H4 (cell line): ENCODE data around the gene OXGR1. TPM values are rescaled to one million over a fixed set of nuclear protein-coding genes. Genes with fewer than 3 reads are reported as not detected.

ENCODE experiments used
- DNase-seq: peaks from one replicate; pipeline ENCODE4 v3.0.0-alpha.2; 2015; ENCODE audit warnings: low spot score
- total RNA-seq: library from RNA; depleted of rRNA; stranded (reverse); fragments of >200 nt; shearing (Covaris generic); gene quantifications from 2 replicates; pipeline ENCODE4 v1.2.3, GENCODE V29; 2014; rRNA removed

OXGR1 gene
- total RNA-seq, 1 experiment from 2014 or later: 3.3 TPM

GRCh38 chr13:96963786-96964475 lies 30.3 kb downstream of the OXGR1 start:
- DNase-seq: peak; percentile 13

- DNase-seq: no peak
Measured at GRCh38 chr13:96960379-96960778, 33.9 kb downstream of the OXGR1 start.

DNA sequence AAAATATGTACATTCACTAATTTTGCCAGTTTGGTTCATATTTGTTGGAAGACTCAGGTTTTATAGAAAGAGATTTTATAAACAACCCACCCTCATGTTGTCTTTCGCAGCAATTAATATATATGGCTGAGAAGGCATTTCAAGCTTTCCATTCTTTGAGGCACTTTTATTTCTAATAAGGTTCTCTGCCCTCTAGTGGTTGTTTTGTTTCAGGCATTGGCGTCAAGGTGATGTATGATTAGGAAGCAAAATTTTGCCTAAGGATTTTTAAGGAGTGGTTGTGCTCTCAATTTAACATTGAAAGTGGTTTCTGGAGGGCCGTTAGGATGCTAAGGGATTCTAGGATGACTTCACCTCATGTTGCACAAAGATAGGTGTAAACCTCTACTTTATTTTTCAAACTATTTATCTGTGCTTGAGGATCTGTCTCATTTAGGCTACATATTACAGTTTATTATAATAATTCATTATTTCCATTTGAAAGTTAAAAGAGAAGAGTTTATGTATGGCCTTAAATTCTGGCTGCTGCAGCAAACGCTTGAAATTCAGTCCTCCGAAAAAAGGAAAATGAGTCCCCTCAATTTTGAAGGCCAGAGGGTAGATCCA lies 35.9 kb downstream of the OXGR1 start:
- DNase-seq: peak; percentile 14

DNA sequence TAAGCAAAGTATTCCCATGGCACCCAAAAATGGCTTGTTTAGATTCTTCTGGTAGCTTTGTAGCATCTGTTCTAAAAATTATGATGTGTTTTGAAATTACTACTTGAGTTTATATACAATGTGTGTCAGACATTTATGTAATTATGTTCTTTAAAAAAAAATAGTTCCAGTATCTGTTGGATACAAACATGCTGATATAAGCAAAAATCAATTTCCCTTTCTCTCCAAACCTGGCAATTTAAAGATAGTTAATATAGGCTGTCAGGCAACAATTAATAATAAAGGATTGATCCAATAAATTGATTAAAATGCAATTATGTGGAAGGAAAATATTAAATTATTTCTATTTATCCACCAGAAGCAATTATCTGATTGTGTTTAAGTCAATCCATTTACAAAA lies 41.7 kb downstream of the OXGR1 start:
- DNase-seq: no peak

DNA sequence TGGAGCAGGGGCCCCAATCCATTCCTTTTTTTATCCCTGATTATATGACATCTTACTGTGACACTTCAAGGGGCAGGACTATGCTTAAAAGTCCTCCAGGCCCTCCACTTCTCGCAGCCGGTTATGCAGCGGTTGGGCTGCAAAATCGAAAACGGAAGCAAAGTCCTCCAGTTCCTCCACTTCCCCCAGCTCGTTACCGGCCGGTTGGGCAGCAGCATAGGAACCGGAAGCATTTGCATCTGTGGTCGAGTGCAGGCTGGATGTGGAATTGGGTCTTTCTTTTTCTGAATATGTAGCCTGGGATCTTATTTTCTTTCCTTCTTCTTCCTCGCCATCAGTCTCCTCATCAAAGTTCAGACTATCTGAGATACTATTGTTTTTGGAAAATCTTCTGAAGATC lies 46.1 kb downstream of the OXGR1 start:
- no peak for DNase-seq

- DNase-seq: no peak
Measured at GRCh38 chr13:96947343-96947910, 46.8 kb downstream of the OXGR1 start.

- DNase-seq: no peak
Measured at GRCh38 chr13:96946709-96947311, 47.5 kb downstream of the OXGR1 start.

DNA sequence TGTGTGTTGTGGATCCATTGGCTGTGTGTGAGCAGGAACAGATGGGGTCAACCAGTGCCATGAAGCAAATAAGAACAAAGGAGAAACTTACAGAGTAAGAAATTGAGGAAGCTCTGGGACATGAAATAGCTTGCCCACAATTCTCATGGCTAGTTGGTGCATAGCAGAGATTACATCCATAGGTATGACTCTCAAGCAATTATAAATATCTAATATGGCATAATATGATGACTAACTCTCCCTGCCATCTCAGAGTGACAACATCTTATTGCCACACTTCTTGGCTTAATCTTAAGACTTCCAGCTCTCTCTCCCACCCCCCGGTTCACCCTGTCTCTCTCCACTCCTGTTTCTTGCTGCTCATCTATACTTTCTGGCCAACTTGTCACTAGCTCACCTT lies 53.3 kb downstream of the OXGR1 start:
- DNase-seq: no peak

DNA sequence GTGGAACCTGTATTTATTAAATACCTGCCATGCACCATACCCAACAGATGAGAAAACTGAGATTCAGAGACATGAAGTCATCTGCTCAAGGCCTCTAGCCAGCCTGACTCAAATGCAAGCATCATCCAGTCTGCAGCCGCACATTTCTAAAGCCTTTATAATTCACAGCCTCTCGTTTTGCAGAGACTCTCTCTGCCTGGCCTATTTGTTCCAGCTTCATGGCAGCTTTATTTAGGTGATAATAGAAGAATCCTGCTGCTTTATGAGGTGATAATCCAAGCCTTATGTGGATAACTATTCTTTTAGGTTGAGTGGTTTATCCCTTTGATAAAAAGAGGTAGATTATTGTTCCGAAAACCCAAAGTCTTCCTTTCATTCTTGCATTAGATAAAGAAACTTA lies 58.4 kb downstream of the OXGR1 start:
- no peak for DNase-seq

Other genes with a start within 250 kb of the OXGR1 start
- gene MBNL2, start 227.9 kb upstream of the OXGR1 start, total RNA-seq: 13.7 and 28.0 TPM in 2 replicates